Spleen (tissue), 11 donors: ENCODE data around the gene ADGB. TPM values are rescaled to one million over a fixed set of nuclear protein-coding genes. Genes with fewer than 3 reads are reported as not detected.

Experiments
- DNase-seq: peaks from one replicate; pipeline ENCODE4 v3.0.0-alpha.2; 2020
- H3K27ac ChIP-seq, 8 donors: fragments of 200-600 bp; sonication (generic) in 7 of 8; 1 replicate in 4 of 8; 2 replicates in 4 of 8; pipeline versions ENCODE4 v1.5.0 to v1.8.0; 2016 to 2021; ENCODE audit warnings: inconsistent platforms in 4 of 8, mild to moderate bottlenecking in 4 of 8, moderate library complexity in 1 of 8
- H3K27me3 ChIP-seq, 7 donors: fragments of 200-600 bp; sonication (generic) in 6 of 7; replicated peaks in 1 of 7; 1 replicate in 4 of 7; 2 replicates in 3 of 7; pipeline versions ENCODE4 v1.5.0 to v1.8.0; 2016 to 2021; ENCODE audit warnings: inconsistent platforms in 3 of 7, mild to moderate bottlenecking in 1 of 7
- H3K36me3 ChIP-seq, 6 donors: fragments of 200-600 bp; sonication (generic) in 5 of 6; 1 replicate in 4 of 6; 2 replicates in 2 of 6; pipeline versions ENCODE4 v1.5.0 to v1.8.0; 2016 to 2021; ENCODE audit warnings: inconsistent platforms in 2 of 6
- H3K4me1 ChIP-seq, 6 donors: fragments of 200-600 bp; sonication (generic) in 5 of 6; 1 replicate in 3 of 6; 2 replicates in 3 of 6; pipeline versions ENCODE4 v1.5.0 to v1.8.0; 2016 to 2021; ENCODE audit warnings: inconsistent platforms in 3 of 6
- H3K4me3 ChIP-seq, 8 donors: fragments of 200-600 bp; sonication (generic) in 7 of 8; 1 replicate in 4 of 8; 2 replicates in 4 of 8; pipeline versions ENCODE4 v1.5.0 to v1.8.0; 2016 to 2021; ENCODE audit warnings: inconsistent platforms in 4 of 8, mild to moderate bottlenecking in 4 of 8, moderate library complexity in 2 of 8
- H3K9me3 ChIP-seq, 8 donors: fragments of 200-600 bp; sonication (generic) in 7 of 8; 1 replicate in 4 of 8; 2 replicates in 4 of 8; pipeline versions ENCODE4 v1.5.0 to v1.8.0; 2016 to 2021; ENCODE audit warnings: inconsistent platforms in 4 of 8
- CTCF ChIP-seq, 11 experiments: fragments of 200-600 bp in 7 of 11; fragments of 450-650 bp in 4 of 11; sonication (generic) in 4 of 11; IDR thresholded peaks in 8 of 11; conservative IDR thresholded peaks in 3 of 11; 1 replicate in 7 of 11; 2 replicates in 4 of 11; pipeline versions ENCODE4 v1.4.0 to v1.8.0; 2016 to 2021; ENCODE audit warnings: antibody characterized with exemption in 11 of 11, inconsistent platforms in 4 of 11, mild to moderate bottlenecking in 1 of 11
- POLR2A ChIP-seq, 3 donors: fragments of 450-650 bp; IDR thresholded peaks; one replicate each; pipeline ENCODE4 v1.5.1; 2017; ENCODE audit warnings: antibody characterized with exemption in 3 of 3, mild to moderate bottlenecking in 1 of 3
- POLR2AphosphoS5 ChIP-seq, 3 donors: sonication (generic); formaldehyde crosslinking; IDR thresholded peaks; one replicate each; pipeline ENCODE4 v1.5.1; 2017; ENCODE audit warnings: antibody characterized with exemption in 3 of 3
- WGBS, 5 donors: extraction: QIAGEN DNeasy Blood & Tissue Kit in 3 of 5; methylation state at CpG; one replicate each; pipeline versions ENCODE4 v1.1.5 to v1.1.7; 2013 to 2018; 5-methylcytosine and 5-hydroxymethylcytosine counted together
- intact Hi-C: fragments of 100-400 bp; cut with DNase I; formaldehyde crosslinking; loops from one replicate; pipeline ENCODE4 v1.15.0; 2023; ENCODE audit warnings: low total_unique reads
- polyA plus RNA-seq, 3 donors: library from polyadenylated mRNA; stranded (reverse); fragments of 200-250 nt; gene quantifications; one replicate each; pipeline ENCODE4 v1.2.1, GENCODE V29; 2013
- total RNA-seq, 7 donors: library from RNA; depleted of rRNA in 3 of 7; stranded (reverse); fragments of >200 nt in 3 of 7; fragmentation: NEBNext Ultra II Directional in 4 of 7; extraction: Animal tissue kit (Norgen Biotek cat#: 25700) in 4 of 7; gene quantifications; one replicate each; pipeline versions ENCODE4 v1.1.0 to v1.2.1, GENCODE V29; 2016 to 2021
- donor health status: healthy with polysubstance abuse.
- donor health status: DM: no; HTN: no; CAD: no; lungs with moderate emphysema.
- donor health status: DM: no; HTN: no; CAD: no.
- donor health status: Bipolar disorder and iron deficiency.
- donor health status: healthy.
- donor health status: DM: no; HTN: no; CAD: no.
- donor health status: DM: yes; HTN: yes; CAD: no.

The ADGB gene
- total and polyA plus RNA-seq, 10 donors = 0.28 to 0.52 TPM; not detected in 8

GRCh38 chr6:146628350-146628749 is 29.6 kb downstream of the ADGB start:
- H3K4me3 ChIP-seq = no peak overlapping the region
- TF ChIP-seq POLR2A (IDR thresholded peaks at IDR 0.05) = no peak
- no peak for TF ChIP-seq POLR2AphosphoS5 (IDR thresholded peaks at IDR 0.05)
- TF ChIP-seq CTCF (IDR thresholded peaks at IDR 0.05 in 8 of 11, conservative IDR thresholded peaks at IDR 0.05 in 3 of 11) = no peak
- no peak for DNase-seq
- 67 to 84% (median 82%) methylated on average over 2 of the region's 2 CpGs for WGBS, 5 donors
- no peaks in the 10 kb centered on the region for H3K27me3 ChIP-seq
- no peak overlapping the region for H3K27ac ChIP-seq
- intact Hi-C loops = no loop called here
- H3K36me3 ChIP-seq = no peaks in the 10 kb centered on the region
- H3K4me1 ChIP-seq = no peaks in the 10 kb centered on the region
- peaks cover 0 to 14% (median 2%) of the 10 kb centered on the region in 8 donors for H3K9me3 ChIP-seq

DNA sequence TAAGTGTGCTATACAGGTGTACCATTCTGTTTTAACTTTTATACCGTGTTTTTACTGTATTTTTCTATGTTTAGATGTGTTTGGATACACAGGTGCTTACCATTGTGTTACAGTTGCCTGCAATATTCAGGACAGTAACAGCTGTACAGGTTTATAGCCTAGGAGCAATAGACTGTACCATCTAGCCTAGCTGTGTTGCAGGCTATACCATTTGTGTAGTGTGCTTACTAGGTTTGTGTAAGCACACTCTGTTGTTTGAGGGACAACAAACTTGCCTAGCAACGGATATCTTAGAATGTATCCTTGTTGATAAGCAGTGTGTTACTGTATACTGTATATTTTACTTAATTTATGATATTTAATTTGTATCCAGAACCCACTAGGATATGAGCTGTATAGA is 35.2 kb downstream of the ADGB start:
- H3K27me3 ChIP-seq = no peaks in the 10 kb centered on the region
- no peak for TF ChIP-seq POLR2A (IDR thresholded peaks at IDR 0.05)
- no peak for TF ChIP-seq POLR2AphosphoS5 (IDR thresholded peaks at IDR 0.05)
- TF ChIP-seq CTCF (IDR thresholded peaks at IDR 0.05 in 8 of 11, conservative IDR thresholded peaks at IDR 0.05 in 3 of 11) = no peak
- H3K27ac ChIP-seq = no peak overlapping the region
- no peak for DNase-seq
- H3K4me3 ChIP-seq = no peak overlapping the region
- intact Hi-C loops = no loop called here
- H3K4me1 ChIP-seq = no peaks in the 10 kb centered on the region
- H3K9me3 ChIP-seq = no peaks in the 10 kb centered on the region
- 78 to 89% (median 83%) methylated on average over 2 of the region's 2 CpGs for WGBS, 5 donors
- no peaks in the 10 kb centered on the region for H3K36me3 ChIP-seq

DNA sequence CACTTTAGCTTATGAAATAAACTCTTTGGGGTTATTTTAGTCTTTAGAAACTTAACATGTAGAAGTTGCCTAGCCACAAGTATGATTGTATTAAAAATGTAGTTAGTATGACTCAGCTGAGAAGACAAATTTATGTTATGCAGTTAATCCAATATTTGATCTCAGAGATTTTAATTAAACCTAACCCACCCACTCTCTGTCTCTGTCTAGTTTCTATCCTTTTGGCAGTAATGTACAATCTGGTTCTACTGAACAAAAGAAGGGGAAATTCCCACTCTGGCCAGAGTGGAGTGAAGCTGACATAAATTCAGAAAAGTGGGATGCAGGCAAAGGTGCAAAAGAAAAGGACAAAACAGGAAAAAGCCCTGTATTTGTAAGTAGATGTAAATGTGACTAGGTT is 36.4 kb downstream of the ADGB start:
- no peaks in the 10 kb centered on the region for H3K27me3 ChIP-seq
- no peak for TF ChIP-seq POLR2A (IDR thresholded peaks at IDR 0.05)
- no peak for TF ChIP-seq CTCF (IDR thresholded peaks at IDR 0.05 in 8 of 11, conservative IDR thresholded peaks at IDR 0.05 in 3 of 11)
- no peak for TF ChIP-seq POLR2AphosphoS5 (IDR thresholded peaks at IDR 0.05)
- no peak overlapping the region for H3K27ac ChIP-seq
- intact Hi-C loops = no loop called here
- H3K4me3 ChIP-seq = no peak overlapping the region
- no peak for DNase-seq
- H3K9me3 ChIP-seq = no peaks in the 10 kb centered on the region
- H3K36me3 ChIP-seq = no peaks in the 10 kb centered on the region
- no peaks in the 10 kb centered on the region for H3K4me1 ChIP-seq

DNA sequence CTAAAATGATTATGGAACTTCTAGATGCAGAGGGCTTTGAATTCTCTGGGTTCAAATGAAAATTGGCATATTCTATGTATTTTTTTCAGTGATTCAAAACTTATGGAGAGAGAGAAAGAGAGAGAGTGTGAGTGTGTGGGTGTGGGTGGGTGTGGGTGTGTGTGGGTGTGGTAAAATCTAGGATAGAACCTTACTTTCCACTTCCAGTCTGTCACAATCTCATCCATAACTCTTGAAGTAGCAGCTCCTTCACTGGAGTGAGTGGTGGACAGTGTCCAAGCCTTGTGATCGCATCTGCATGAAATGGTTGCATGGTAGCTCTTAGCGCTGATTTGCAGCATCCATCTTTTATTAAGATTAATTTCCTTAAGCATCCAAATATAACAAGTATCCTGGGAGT is 37.7 kb downstream of the ADGB start:
- no peak for TF ChIP-seq POLR2A (IDR thresholded peaks at IDR 0.05)
- no peak for TF ChIP-seq POLR2AphosphoS5 (IDR thresholded peaks at IDR 0.05)
- Histone ChIP-seq H3K4me1 (no peaks in the 10 kb centered on the region), H3K36me3 (no peaks in the 10 kb centered on the region), H3K27me3 (no peaks in the 10 kb centered on the region), H3K9me3 (no peaks in the 10 kb centered on the region), H3K4me3 (no peak overlapping the region), H3K27ac (no peak overlapping the region)
- DNase-seq = no peak
- 82 to 90% (median 85%) methylated on average over 2 of the region's 2 CpGs for WGBS, 5 donors
- intact Hi-C loops = no loop called here

- Histone ChIP-seq H3K36me3 (no peaks in the 10 kb centered on the region), H3K9me3 (peaks cover 0 to 1% (median 0%) of the 10 kb centered on the region in 8 donors), H3K27ac (no peak overlapping the region), H3K4me3 (no peak overlapping the region), H3K27me3 (no peaks in the 10 kb centered on the region), H3K4me1 (no peaks in the 10 kb centered on the region)
- 87 to 92% (median 91%) methylated on average over 6 of the region's 6 CpGs for WGBS, 5 donors
- intact Hi-C loops = no loop called here
- TF ChIP-seq CTCF (IDR thresholded peaks at IDR 0.05 in 8 of 11, conservative IDR thresholded peaks at IDR 0.05 in 3 of 11) = no peak
- TF ChIP-seq POLR2AphosphoS5 (IDR thresholded peaks at IDR 0.05) = no peak
- TF ChIP-seq POLR2A (IDR thresholded peaks at IDR 0.05) = no peak
- no peak for DNase-seq
Measured at GRCh38 chr6:146642921-146643320, 44.1 kb downstream of the ADGB start.
